OCI-LY3 (cell line): ENCODE measurements around the gene CRYBB2.
"Not testable (repeated sequence)": the region's sequence is repeated elsewhere in the genome, so short reads cannot be mapped to it uniquely, and the experiment has no call there.

Source experiments
- H2AFZ ChIP-seq: fragments of 200-600, 300-600 bp; shearing (Covaris generic); 2 replicates; pipeline ENCODE4 v1.6.0; 2014; ENCODE audit warnings: antibody characterized with exemption, low read depth, low read length
- H3K27ac ChIP-seq: fragments of 200-600, 300-600 bp; sonication (generic); 2 replicates; pipeline ENCODE4 v1.5.1; 2014; ENCODE audit warnings: mild to moderate bottlenecking, low read length, moderate library complexity, mixed read lengths
- H3K27me3 ChIP-seq: fragments of 200-600, 300-600 bp; sonication (generic); 2 replicates; pipeline ENCODE4 v1.6.1; 2014; ENCODE audit warnings: low read depth, low read length, mixed read lengths
- H3K36me3 ChIP-seq: fragments of 200-600, 300-600 bp; sonication (generic); replicated peaks from 2 replicates; pipeline ENCODE3; 2014; ENCODE audit warnings: low read depth, low read length, mixed read lengths
- H3K4me1 ChIP-seq: fragments of 300-600, 200-600 bp; sonication (generic); 2 replicates; pipeline ENCODE4 v1.6.1; 2014; ENCODE audit warnings: low read length, mixed read lengths
- H3K4me2 ChIP-seq: fragments of 200-600, 300-600 bp; sonication (generic); 2 replicates; pipeline ENCODE4 v1.6.1; 2014; ENCODE audit warnings: low read length, mixed read lengths
- H3K4me3 ChIP-seq: fragments of 300-600, 200-600 bp; sonication (generic); 2 replicates; pipeline ENCODE4 v1.5.1; 2014; ENCODE audit warnings: antibody characterized with exemption, mild to moderate bottlenecking, low read length, moderate library complexity
- H3K79me2 ChIP-seq: fragments of 300-600, 200-600 bp; shearing (Covaris generic); 2 replicates; pipeline ENCODE4 v1.6.1; 2014; ENCODE audit warnings: mild to moderate bottlenecking, low read length, mixed read lengths
- H3K9ac ChIP-seq: fragments of 300-600, 200-600 bp; shearing (Covaris generic); 2 replicates; pipeline ENCODE4 v1.6.0; 2014; ENCODE audit warnings: mild to moderate bottlenecking, low read length, moderate library complexity
- H3K9me3 ChIP-seq: fragments of 200-600, 300-600 bp; shearing (Covaris generic); 2 replicates; pipeline ENCODE4 v1.6.1; 2014; ENCODE audit warnings: low read length, mixed read lengths; ENCODE audit not compliant: insufficient read depth
- H4K20me1 ChIP-seq: fragments of 200-600, 300-600 bp; sonication (generic); 2 replicates; pipeline ENCODE4 v1.6.1; 2016; ENCODE audit warnings: low read length, mixed read lengths; ENCODE audit not compliant: insufficient read depth
- CTCF ChIP-seq: fragments of 200-600, 300-600 bp; sonication (generic); IDR thresholded peaks from 2 replicates; pipeline ENCODE4 v1.5.1; 2014; ENCODE audit warnings: antibody characterized with exemption, low read length, low read depth
- EZH2phosphoT487 ChIP-seq: fragments of 200-600 bp; shearing (Covaris generic); IDR thresholded peaks from 2 replicates; pipeline ENCODE4 v1.6.1; 2018; ENCODE audit warnings: antibody characterized with exemption, mixed run types, low read depth

Gene CRYBB2

DNA sequence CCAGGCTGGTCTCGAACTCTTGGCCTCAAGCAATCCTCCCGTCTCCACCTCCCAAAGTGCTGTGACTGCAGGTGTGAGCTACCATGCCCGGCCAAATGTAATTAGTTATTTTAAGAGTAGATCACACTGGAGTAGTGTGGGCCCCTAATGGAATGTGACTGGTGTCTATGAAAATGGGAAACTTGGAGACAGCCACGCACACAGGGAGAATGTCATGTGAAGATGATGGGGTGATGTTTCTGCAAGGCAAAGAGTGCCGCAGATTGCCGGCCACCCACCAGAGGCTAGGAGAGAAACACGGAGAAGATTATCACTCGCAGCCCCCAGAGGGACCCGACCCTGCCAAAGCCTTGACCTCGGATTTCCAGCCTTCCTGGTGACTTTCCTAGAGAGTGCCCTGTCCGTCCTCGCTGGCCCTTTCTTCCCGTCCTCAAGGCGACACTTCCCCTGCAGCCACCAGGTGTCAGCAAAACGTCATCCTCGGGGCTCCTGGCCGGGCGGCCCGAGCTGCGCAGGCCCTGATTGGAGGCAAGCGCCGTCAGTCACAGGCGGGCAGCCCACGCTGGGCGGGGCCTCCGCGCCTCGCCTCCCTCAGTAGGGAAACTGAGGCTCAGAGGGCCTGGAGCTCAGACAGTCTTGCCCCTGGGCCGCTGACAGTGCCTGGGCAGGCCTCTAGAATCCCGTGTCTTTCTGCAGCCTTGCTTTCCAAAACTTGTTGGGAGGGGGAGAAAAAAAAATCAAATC lies 16.3 kb downstream of the CRYBB2 start:
- peak overlapping the region; percentile 69 for H3K4me3 ChIP-seq
- H3K9me3 ChIP-seq = no peaks in the 10 kb centered on the region
- H3K79me2 ChIP-seq = no peaks in the 10 kb centered on the region
- peaks cover 4% of the 10 kb centered on the region; the same call in 1 of the 2 replicates for H3K4me1 ChIP-seq
- no peaks in the 10 kb centered on the region for H4K20me1 ChIP-seq
- H3K27me3 ChIP-seq = peaks cover 7% of the 10 kb centered on the region; the same call in 1 of the 2 replicates
- peak overlapping the region; percentile 81 for H3K4me2 ChIP-seq
- TF ChIP-seq CTCF (peak; percentile 94), EZH2phosphoT487 (no peak)
- peak overlapping the region; percentile 98 for H2AFZ ChIP-seq
- no peaks in the 10 kb centered on the region for H3K36me3 ChIP-seq
- H3K9ac ChIP-seq = no peak overlapping the region
- no peak overlapping the region for H3K27ac ChIP-seq

- no peaks in the 10 kb centered on the region for H3K79me2 ChIP-seq
- H2AFZ ChIP-seq = peak overlapping the region; percentile 98
- no peaks in the 10 kb centered on the region for H4K20me1 ChIP-seq
- H3K9me3 ChIP-seq = no peaks in the 10 kb centered on the region
- peak overlapping the region; percentile 81 for H3K4me2 ChIP-seq
- peaks cover 7% of the 10 kb centered on the region; the same call in 1 of the 2 replicates for H3K27me3 ChIP-seq
- peaks cover 4% of the 10 kb centered on the region; the same call in 1 of the 2 replicates for H3K4me1 ChIP-seq
- H3K27ac ChIP-seq = no peak overlapping the region
- peak overlapping the region; percentile 69 for H3K4me3 ChIP-seq
- no peaks in the 10 kb centered on the region for H3K36me3 ChIP-seq
- TF ChIP-seq EZH2phosphoT487 = no peak
- TF ChIP-seq CTCF = no peak
- no peak overlapping the region for H3K9ac ChIP-seq
Measured at GRCh38 chr22:25236417-25236816, 17.0 kb downstream of the CRYBB2 start.

GRCh38 chr22:25237503-25237902 lies 18.1 kb downstream of the CRYBB2 start:
- Histone ChIP-seq H3K79me2 (no peaks in the 10 kb centered on the region), H3K4me2 (no peak overlapping the region), H3K9me3 (no peaks in the 10 kb centered on the region), H3K4me1 (peaks cover 4% of the 10 kb centered on the region; the same call in 1 of the 2 replicates), H3K27ac (no peak overlapping the region), H3K36me3 (no peaks in the 10 kb centered on the region), H3K9ac (no peak overlapping the region), H2AFZ (no peak overlapping the region), H4K20me1 (no peaks in the 10 kb centered on the region), H3K27me3 (peaks cover 7% of the 10 kb centered on the region; the same call in 1 of the 2 replicates), H3K4me3 (no peak overlapping the region)
- TF ChIP-seq CTCF = no peak
- TF ChIP-seq EZH2phosphoT487 = no peak

DNA sequence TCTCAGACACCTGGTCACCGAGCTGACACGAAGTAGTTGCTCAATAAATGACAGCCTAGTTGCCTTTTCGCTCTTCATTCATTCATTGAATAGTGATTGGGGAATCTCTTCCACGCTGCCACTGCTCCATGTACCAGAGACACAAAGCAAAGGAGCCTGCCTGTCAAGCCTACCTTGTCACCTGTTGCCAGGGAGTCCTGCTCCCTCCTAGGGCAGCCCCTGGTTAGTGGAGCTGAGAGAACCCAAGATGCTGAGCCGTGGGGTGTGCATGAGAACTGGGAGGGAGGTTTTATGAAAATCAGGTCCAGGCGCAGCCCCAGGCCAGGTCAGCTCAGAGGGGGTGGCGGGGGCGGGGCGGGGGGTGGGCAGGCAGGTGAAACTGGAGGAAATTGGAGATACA lies 18.6 kb downstream of the CRYBB2 start:
- H3K9me3 ChIP-seq, H3K27ac ChIP-seq, H2AFZ ChIP-seq, H3K36me3 ChIP-seq, H3K4me1 ChIP-seq, H4K20me1 ChIP-seq, H3K4me3 ChIP-seq, H3K9ac ChIP-seq, H3K79me2 ChIP-seq, H3K27me3 ChIP-seq, H3K4me2 ChIP-seq: not testable (repeated sequence)

DNA sequence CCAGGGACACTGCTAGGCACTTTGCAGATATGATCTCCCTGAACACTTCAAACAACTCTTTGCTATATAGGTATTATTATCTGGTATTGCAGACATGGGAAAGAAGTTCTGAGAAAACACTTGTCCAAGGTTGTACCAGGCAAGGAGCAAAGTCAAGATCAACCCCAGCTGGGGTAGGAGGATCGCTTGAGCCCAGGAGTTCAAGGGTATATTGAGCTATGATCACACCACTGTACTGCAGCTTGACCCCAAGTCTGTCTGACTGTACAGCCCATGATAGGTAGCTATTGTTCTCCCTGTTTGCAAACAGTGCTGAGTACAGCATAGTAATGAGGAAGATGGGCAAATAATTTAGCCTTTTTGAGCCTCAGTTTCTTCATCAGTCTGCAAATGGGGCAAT lies 35.7 kb downstream of the CRYBB2 start:
- not testable (repeated sequence) for H3K9me3 ChIP-seq

GRCh38 chr22:25267567-25267966 lies 48.1 kb downstream of the CRYBB2 start:
- H3K79me2 ChIP-seq, H4K20me1 ChIP-seq, H3K4me2 ChIP-seq, H3K4me1 ChIP-seq, H3K27ac ChIP-seq, H3K9ac ChIP-seq, H3K27me3 ChIP-seq, H3K4me3 ChIP-seq, H2AFZ ChIP-seq, H3K36me3 ChIP-seq: not testable (repeated sequence)
- H3K9me3 ChIP-seq = peaks cover 12% of the 10 kb centered on the region

More for the DNA sequence above, 35.7 kb downstream of the CRYBB2 start:
- not testable (repeated sequence) for H3K79me2 ChIP-seq, H3K27ac ChIP-seq, H3K4me3 ChIP-seq, H3K36me3 ChIP-seq, H4K20me1 ChIP-seq, H3K4me1 ChIP-seq, H3K27me3 ChIP-seq, H3K4me2 ChIP-seq, H2AFZ ChIP-seq, H3K9ac ChIP-seq

DNA sequence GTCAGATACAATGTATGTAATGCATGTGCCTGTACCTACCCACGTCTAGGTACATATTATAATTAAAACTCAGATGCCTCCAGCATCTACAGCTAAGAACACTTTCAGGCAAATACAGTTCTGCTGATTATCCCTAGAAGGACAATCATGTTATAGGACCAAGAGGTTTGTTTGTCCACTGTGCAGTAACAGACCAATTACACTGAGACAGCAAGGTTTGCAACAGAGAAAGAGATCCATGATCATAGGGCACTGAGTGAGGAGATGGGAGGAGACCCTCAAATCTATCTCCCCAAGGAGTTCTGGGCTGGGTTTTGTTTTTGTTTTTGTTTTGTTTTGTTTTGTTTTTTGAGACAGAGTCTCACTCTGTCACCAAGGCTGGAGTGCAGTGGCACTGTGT lies 49.5 kb downstream of the CRYBB2 start:
- not testable (repeated sequence) for H3K27ac ChIP-seq, H2AFZ ChIP-seq, H3K79me2 ChIP-seq, H3K4me2 ChIP-seq, H4K20me1 ChIP-seq, H3K36me3 ChIP-seq, H3K27me3 ChIP-seq, H3K9ac ChIP-seq, H3K4me3 ChIP-seq, H3K4me1 ChIP-seq
- peaks cover 12% of the 10 kb centered on the region for H3K9me3 ChIP-seq
